GM06990 (cell line): ENCODE measurements around the gene HMCN2.

Source experiments
- DNase-seq: peaks from one replicate; pipeline ENCODE4 v3.0.0-alpha.2; 2011; ENCODE audit not compliant: insufficient read length; ENCODE audit errors: extremely low read depth
- H3K27me3 ChIP-seq: replicated peaks from 2 replicates; pipeline ENCODE4 v1.6.0; 2011; ENCODE audit warnings: low read length; ENCODE audit not compliant: control insufficient read depth, insufficient read depth
- H3K36me3 ChIP-seq: 2 replicates; pipeline ENCODE4 v1.5.1; 2011; ENCODE audit warnings: low read length; ENCODE audit not compliant: control insufficient read depth, insufficient read depth
- H3K4me3 ChIP-seq: replicated peaks from 2 replicates; pipeline ENCODE4 v1.5.1; 2011; ENCODE audit warnings: low read depth, mild to moderate bottlenecking, control low read depth, low read length
- TF ChIP-seq, protein P1 (sequence below): IDR thresholded peaks from 2 replicates; pipeline ENCODE4 v1.5.1; 2011; ENCODE audit warnings: low read length, control low read depth, mild to moderate bottlenecking, inconsistent platforms; ENCODE audit not compliant: insufficient read depth, poor library complexity, severe bottlenecking

HMCN2 gene

DNA sequence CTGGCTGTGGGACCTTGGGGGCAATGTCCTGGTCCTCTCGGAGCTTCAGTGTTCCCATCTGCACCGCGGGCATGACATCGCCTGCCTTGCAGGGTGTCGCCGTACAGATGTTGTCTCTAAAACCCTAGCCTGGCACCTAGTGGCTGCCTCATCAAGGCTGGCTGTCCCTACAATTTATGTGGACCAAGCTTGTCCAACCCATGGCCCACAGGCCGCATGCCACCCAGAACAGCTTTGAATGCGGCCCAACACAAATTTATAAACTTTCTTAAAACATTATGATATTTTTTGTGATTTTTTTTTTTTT is 160.9 kb downstream of the HMCN2 start:
- no peak for DNase-seq
- TF ChIP-seq, protein P1, sequence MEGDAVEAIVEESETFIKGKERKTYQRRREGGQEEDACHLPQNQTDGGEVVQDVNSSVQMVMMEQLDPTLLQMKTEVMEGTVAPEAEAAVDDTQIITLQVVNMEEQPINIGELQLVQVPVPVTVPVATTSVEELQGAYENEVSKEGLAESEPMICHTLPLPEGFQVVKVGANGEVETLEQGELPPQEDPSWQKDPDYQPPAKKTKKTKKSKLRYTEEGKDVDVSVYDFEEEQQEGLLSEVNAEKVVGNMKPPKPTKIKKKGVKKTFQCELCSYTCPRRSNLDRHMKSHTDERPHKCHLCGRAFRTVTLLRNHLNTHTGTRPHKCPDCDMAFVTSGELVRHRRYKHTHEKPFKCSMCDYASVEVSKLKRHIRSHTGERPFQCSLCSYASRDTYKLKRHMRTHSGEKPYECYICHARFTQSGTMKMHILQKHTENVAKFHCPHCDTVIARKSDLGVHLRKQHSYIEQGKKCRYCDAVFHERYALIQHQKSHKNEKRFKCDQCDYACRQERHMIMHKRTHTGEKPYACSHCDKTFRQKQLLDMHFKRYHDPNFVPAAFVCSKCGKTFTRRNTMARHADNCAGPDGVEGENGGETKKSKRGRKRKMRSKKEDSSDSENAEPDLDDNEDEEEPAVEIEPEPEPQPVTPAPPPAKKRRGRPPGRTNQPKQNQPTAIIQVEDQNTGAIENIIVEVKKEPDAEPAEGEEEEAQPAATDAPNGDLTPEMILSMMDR: no peak
- no peaks in the 10 kb centered on the region; the same call in none of the 2 replicates for H3K27me3 ChIP-seq
- H3K4me3 ChIP-seq: no peak overlapping the region
- no peaks in the 10 kb centered on the region for H3K36me3 ChIP-seq

GRCh38 chr9:130426883-130427282 is 161.3 kb downstream of the HMCN2 start:
- no peaks in the 10 kb centered on the region for H3K36me3 ChIP-seq
- DNase-seq: no peak
- H3K27me3 ChIP-seq: no peaks in the 10 kb centered on the region; the same call in none of the 2 replicates
- TF ChIP-seq, protein P1: no peak
- no peak overlapping the region for H3K4me3 ChIP-seq

- Histone ChIP-seq H3K36me3 (no peaks in the 10 kb centered on the region), H3K27me3 (no peaks in the 10 kb centered on the region; the same call in none of the 2 replicates), H3K4me3 (no peak overlapping the region)
- TF ChIP-seq, protein P1: no peak
- DNase-seq: no peak
Observed at GRCh38 chr9:130427326-130427725, 161.8 kb downstream of the HMCN2 start.

DNA sequence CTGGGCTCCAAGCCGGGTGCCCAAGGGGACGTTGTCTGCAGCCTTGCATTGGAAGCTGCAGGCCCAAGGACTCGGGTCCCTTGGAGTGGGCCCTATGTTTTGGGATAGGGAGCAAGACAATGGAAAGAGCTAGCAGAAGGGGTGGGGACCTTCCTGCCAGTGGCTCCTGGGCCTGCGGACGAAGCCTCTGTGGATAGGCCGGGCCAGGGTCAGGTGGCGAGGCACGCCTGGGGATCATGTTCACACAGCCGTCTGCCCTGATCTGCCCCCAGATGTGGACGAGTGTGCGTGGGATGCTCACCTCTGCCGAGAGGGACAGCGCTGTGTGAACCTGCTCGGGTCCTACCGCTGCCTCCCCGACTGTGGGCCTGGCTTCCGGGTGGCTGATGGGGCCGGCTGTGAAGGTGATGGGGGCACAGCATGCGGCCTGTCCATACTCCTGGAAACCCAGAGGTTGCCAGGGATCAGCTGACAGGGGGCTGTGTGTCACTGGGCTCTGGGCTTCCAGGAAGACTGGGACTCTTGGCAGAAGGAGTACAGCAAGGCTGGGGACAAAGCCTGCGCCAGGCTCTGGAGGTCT is 162.6 kb downstream of the HMCN2 start:
- TF ChIP-seq, protein P1: no peak
- Histone ChIP-seq H3K36me3 (no peaks in the 10 kb centered on the region), H3K27me3 (no peaks in the 10 kb centered on the region; the same call in none of the 2 replicates), H3K4me3 (no peak overlapping the region)
- DNase-seq: no peak

GRCh38 chr9:130429381-130429780 is 163.8 kb downstream of the HMCN2 start:
- no peaks in the 10 kb centered on the region for H3K36me3 ChIP-seq
- TF ChIP-seq, protein P1: no peak

DNA sequence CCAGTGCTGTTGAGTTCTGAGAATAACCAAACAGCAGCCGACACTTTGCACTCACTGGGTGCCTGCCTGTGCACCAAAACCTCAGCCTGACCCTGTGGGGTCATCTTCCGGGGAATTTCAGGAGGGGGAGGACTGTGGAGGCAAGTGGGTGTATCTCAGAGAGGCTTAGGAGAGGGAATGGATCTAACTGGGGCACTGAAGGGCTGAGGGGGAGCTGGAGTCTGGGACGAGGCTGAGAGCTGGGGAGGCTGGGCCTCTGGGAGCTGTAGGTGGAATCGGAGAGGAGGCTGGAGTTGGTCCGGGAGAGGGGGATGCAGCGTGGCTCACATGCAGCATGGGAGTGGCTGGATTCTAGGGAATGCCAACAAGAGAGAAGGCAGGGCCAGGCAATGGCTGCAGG is 164.3 kb downstream of the HMCN2 start:
- H3K27me3 ChIP-seq: no peaks in the 10 kb centered on the region; the same call in none of the 2 replicates
- TF ChIP-seq, protein P1: no peak
- no peaks in the 10 kb centered on the region for H3K36me3 ChIP-seq
- H3K4me3 ChIP-seq: no peak overlapping the region
- no peak for DNase-seq

More at GRCh38 chr9:130429381-130429780, 163.8 kb downstream of the HMCN2 start:
- DNase-seq: no peak
- Histone ChIP-seq H3K4me3 (no peak overlapping the region), H3K27me3 (no peaks in the 10 kb centered on the region; the same call in none of the 2 replicates)
